Measurements from ENCODE around the gene CLK4. TPM values are rescaled to one million over a fixed set of nuclear protein-coding genes. Genes with fewer than 3 reads are reported as not detected.

CLK4 gene
- total RNA-seq, 1 experiment from 2014 or later: 27.7 TPM

- no peaks in the 10 kb centered on the region for H3K27me3 ChIP-seq (ENCODE audit: low read length)
- H3K4me2 ChIP-seq (ENCODE audit: low read depth, low read length, poor library complexity, severe bottlenecking): peak overlapping the region; percentile 69
- peaks cover 7% of the 10 kb centered on the region; the same call in 1 of the 2 replicates for H4K20me1 ChIP-seq (ENCODE audit: insufficient read depth, low read depth, low read length)
- H3K4me3 ChIP-seq (ENCODE audit: low read length): peak overlapping the region; percentile 62; the same call in 1 of the 2 replicates
- peaks cover 46% of the 10 kb centered on the region for H3K79me2 ChIP-seq (ENCODE audit: low read length)
- no peak for DNase-seq
- H2AFZ ChIP-seq (ENCODE audit: low read length): peak overlapping the region; percentile 92; the same call in 1 of the 2 replicates
- H3K9me2 ChIP-seq (replicated peaks; ENCODE audit: insufficient read depth, low read length): no peaks in the 10 kb centered on the region
- peak overlapping the region; percentile 61 for H3K9ac ChIP-seq (ENCODE audit: low read length)
- H3K36me3 ChIP-seq (ENCODE audit: insufficient read depth, low read length): peaks cover 10% of the 10 kb centered on the region
- H3K27ac ChIP-seq (ENCODE audit: low read length): no peak overlapping the region
- no peaks in the 10 kb centered on the region for H3K9me3 ChIP-seq (ENCODE audit: low read length)
- peaks cover 44% of the 10 kb centered on the region for H3K4me1 ChIP-seq (ENCODE audit: low read length)
Observed at GRCh38 chr5:178627259-178627598, 379 bp upstream of the CLK4 start.

DNA sequence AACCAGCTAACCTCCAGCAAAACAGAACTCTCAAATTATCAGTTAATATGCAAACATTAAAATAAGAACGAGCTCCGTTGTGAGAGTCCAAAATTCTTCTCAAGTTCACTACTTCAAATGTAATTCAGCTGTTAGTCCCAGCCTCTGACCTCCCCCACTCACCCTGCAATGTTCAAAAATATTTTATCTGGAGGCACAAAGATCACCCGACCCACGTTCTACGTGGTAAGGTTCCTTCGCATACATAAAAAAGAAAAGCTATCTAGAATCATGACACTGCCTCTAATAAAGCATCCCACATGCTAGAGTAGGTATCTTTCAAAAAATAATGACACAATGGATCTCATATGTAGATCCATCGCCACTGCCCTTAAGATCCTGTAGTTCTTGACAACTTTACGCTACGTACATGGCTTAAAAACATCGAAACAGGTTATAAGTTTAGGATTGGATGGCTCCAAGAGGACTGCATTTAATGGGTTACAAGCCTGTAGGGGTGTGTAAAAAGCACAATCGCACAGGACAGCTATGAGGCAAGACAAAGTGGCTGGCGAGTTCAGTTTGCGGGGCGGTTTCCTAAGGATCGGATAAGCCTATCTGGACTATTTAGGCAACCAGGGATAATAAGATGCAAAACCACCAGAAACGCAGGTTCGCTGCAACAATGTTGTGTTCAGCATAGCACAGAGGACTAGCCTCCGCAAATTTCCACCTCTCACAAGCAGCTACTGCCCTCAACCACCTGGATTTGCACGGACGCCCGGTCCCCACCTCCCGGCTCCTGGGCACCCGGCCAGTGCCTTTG, 969 bp downstream of the CLK4 start:
- H3K27me3 ChIP-seq (ENCODE audit: low read length): no peaks in the 10 kb centered on the region
- H2AFZ ChIP-seq (ENCODE audit: low read length): peak overlapping the region; percentile 88; the same call in 1 of the 2 replicates
- peaks cover 38% of the 10 kb centered on the region for H3K4me1 ChIP-seq (ENCODE audit: low read length)
- H3K9ac ChIP-seq (ENCODE audit: low read length): peak overlapping the region; percentile 95
- peak overlapping the region; percentile 50 for H3K27ac ChIP-seq (ENCODE audit: low read length)
- peaks cover 24% of the 10 kb centered on the region for H3K36me3 ChIP-seq (ENCODE audit: insufficient read depth, low read length)
- peak overlapping the region; percentile 95 for H3K4me2 ChIP-seq (ENCODE audit: low read depth, low read length, poor library complexity, severe bottlenecking)
- DNase-seq: peak; percentile 64
- no peaks in the 10 kb centered on the region for H3K9me2 ChIP-seq (replicated peaks; ENCODE audit: insufficient read depth, low read length)
- H3K79me2 ChIP-seq (ENCODE audit: low read length): peaks cover 58% of the 10 kb centered on the region
- H3K9me3 ChIP-seq (ENCODE audit: low read length): no peaks in the 10 kb centered on the region
- peak overlapping the region; percentile 100 for H3K4me3 ChIP-seq (ENCODE audit: low read length)
- H4K20me1 ChIP-seq (ENCODE audit: insufficient read depth, low read depth, low read length): peaks cover 7% of the 10 kb centered on the region; the same call in 1 of the 2 replicates

DNA sequence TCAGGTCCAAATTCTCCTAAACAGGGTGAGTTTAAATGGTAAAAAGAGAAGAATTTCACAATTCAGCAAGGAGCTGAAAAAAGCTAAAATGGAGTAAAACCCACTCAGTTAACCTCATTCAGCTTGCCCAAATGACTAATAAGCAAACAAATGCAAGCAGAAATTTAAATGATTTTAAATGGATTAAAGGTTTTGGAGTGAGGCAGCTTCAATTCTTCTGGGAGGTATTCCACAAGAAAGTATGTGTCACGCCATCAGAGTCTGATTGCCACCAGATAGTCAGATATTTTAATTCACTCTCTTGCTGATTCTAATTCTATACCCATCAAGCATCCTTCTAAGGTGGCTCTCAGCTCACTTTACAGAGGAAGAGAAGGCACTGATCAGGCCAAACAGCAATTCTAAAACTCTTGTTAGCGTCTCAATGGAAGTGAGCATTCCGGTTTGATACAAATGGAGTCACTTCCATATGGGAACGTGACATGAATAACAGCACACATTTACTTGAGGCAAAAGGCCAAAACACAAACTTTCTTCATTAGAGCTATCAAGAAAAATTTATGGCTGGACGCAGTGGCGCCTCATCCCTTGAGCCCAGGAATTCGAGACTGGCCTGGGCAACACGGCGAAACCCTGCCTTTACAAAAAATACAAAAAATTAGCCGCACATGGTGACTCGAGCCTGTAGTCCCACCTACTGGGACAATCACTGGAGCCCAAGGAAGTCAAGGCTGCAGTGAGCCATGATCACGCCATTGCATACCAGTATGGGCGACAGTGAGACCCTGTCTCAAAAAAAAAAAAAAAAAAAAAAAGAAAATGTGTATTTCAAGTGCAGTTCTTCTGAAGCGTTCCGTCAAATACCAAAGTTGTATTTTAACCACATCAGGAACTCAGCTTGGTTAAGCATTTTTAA, 2.0 kb downstream of the CLK4 start:
- Histone ChIP-seq H4K20me1 (ENCODE audit: insufficient read depth, low read depth, low read length) (peaks cover 7% of the 10 kb centered on the region; the same call in 1 of the 2 replicates), H3K9ac (ENCODE audit: low read length) (peak overlapping the region; percentile 95), H3K4me1 (ENCODE audit: low read length) (peaks cover 34% of the 10 kb centered on the region), H3K9me3 (ENCODE audit: low read length) (no peaks in the 10 kb centered on the region), H3K9me2 (replicated peaks; ENCODE audit: insufficient read depth, low read length) (no peaks in the 10 kb centered on the region), H3K79me2 (ENCODE audit: low read length) (peaks cover 68% of the 10 kb centered on the region), H3K4me2 (ENCODE audit: low read depth, low read length, poor library complexity, severe bottlenecking) (peak overlapping the region; percentile 95), H3K27me3 (ENCODE audit: low read length) (no peaks in the 10 kb centered on the region), H3K27ac (ENCODE audit: low read length) (peak overlapping the region; percentile 50; the same call in 1 of the 2 replicates), H2AFZ (ENCODE audit: low read length) (no peak overlapping the region), H3K36me3 (ENCODE audit: insufficient read depth, low read length) (peaks cover 33% of the 10 kb centered on the region), H3K4me3 (ENCODE audit: low read length) (peak overlapping the region; percentile 100)
- peak; percentile 47 for DNase-seq

GRCh38 chr5:178622679-178623247, 4.1 kb downstream of the CLK4 start:
- peaks cover 7% of the 10 kb centered on the region; the same call in 1 of the 2 replicates for H4K20me1 ChIP-seq (ENCODE audit: insufficient read depth, low read depth, low read length)
- H3K9ac ChIP-seq (ENCODE audit: low read length): no peak overlapping the region
- H3K9me3 ChIP-seq (ENCODE audit: low read length): no peaks in the 10 kb centered on the region
- peaks cover 78% of the 10 kb centered on the region for H3K79me2 ChIP-seq (ENCODE audit: low read length)
- no peaks in the 10 kb centered on the region for H3K27me3 ChIP-seq (ENCODE audit: low read length)
- peaks cover 51% of the 10 kb centered on the region for H3K36me3 ChIP-seq (ENCODE audit: insufficient read depth, low read length)
- no peak overlapping the region for H2AFZ ChIP-seq (ENCODE audit: low read length)
- no peak overlapping the region for H3K4me2 ChIP-seq (ENCODE audit: low read depth, low read length, poor library complexity, severe bottlenecking)
- DNase-seq: no peak
- H3K4me1 ChIP-seq (ENCODE audit: low read length): peaks cover 23% of the 10 kb centered on the region
- H3K9me2 ChIP-seq (replicated peaks; ENCODE audit: insufficient read depth, low read length): no peaks in the 10 kb centered on the region
- H3K27ac ChIP-seq (ENCODE audit: low read length): no peak overlapping the region
- H3K4me3 ChIP-seq (ENCODE audit: low read length): no peak overlapping the region

DNA sequence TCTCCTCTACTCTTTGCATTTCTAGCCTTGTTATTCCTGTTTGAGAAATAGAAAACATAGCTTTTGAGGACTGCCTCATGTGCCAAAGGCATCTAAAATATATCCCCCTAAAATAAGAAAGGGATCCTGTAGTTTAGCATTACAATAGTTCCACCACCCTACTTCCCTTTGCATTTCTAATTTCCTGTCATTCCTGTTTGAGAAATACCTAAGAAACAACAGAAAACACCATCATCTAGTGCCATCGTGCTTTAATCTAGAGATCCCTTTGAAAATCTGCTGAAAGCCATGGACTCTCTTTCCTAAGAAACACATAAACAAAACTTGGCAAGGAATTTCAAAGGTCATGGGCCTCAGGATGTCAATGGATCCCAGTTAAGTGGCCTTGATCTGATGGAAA, 7.5 kb downstream of the CLK4 start:
- H3K9me2 ChIP-seq (replicated peaks; ENCODE audit: insufficient read depth, low read length): no peaks in the 10 kb centered on the region
- no peak overlapping the region for H2AFZ ChIP-seq (ENCODE audit: low read length)
- H3K4me2 ChIP-seq (ENCODE audit: low read depth, low read length, poor library complexity, severe bottlenecking): no peak overlapping the region
- H3K9ac ChIP-seq (ENCODE audit: low read length): no peak overlapping the region
- DNase-seq: no peak
- H3K36me3 ChIP-seq (ENCODE audit: insufficient read depth, low read length): peaks cover 80% of the 10 kb centered on the region
- peaks cover 67% of the 10 kb centered on the region for H3K79me2 ChIP-seq (ENCODE audit: low read length)
- H3K27me3 ChIP-seq (ENCODE audit: low read length): no peaks in the 10 kb centered on the region
- H3K4me3 ChIP-seq (ENCODE audit: low read length): no peak overlapping the region
- peaks cover 7% of the 10 kb centered on the region for H3K4me1 ChIP-seq (ENCODE audit: low read length)
- H4K20me1 ChIP-seq (ENCODE audit: insufficient read depth, low read depth, low read length): no peaks in the 10 kb centered on the region
- H3K27ac ChIP-seq (ENCODE audit: low read length): no peak overlapping the region
- H3K9me3 ChIP-seq (ENCODE audit: low read length): no peaks in the 10 kb centered on the region

DNA sequence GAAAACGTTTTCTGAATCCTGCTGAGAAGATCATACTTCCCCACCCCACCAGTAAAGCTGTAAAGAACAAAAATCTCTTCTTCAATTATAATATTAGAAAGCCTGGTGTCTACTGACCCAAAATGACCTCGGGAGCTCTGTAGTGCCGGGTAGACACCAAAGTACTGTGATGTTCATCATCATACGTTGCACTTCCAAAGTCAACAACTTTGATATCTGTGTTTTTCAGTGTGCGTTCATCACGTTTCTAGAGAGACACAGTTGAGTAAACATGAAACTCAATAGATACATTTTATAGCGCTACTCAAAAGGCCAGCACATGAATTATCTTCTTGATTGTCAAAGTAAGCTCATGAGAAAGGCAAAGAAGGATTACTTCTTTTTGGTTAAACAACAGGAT, 14.6 kb downstream of the CLK4 start:
- Histone ChIP-seq H3K27ac (ENCODE audit: low read length) (no peak overlapping the region), H3K4me1 (ENCODE audit: low read length) (no peaks in the 10 kb centered on the region), H3K27me3 (ENCODE audit: low read length) (no peaks in the 10 kb centered on the region), H3K4me3 (ENCODE audit: low read length) (no peak overlapping the region), H3K9me2 (replicated peaks; ENCODE audit: insufficient read depth, low read length) (no peaks in the 10 kb centered on the region), H3K79me2 (ENCODE audit: low read length) (peaks cover 39% of the 10 kb centered on the region), H2AFZ (ENCODE audit: low read length) (no peak overlapping the region), H4K20me1 (ENCODE audit: insufficient read depth, low read depth, low read length) (no peaks in the 10 kb centered on the region), H3K36me3 (ENCODE audit: insufficient read depth, low read length) (peaks cover 81% of the 10 kb centered on the region), H3K9ac (ENCODE audit: low read length) (no peak overlapping the region), H3K4me2 (ENCODE audit: low read depth, low read length, poor library complexity, severe bottlenecking) (no peak overlapping the region), H3K9me3 (ENCODE audit: low read length) (no peaks in the 10 kb centered on the region)
- DNase-seq: no peak

GRCh38 chr5:178606269-178606668, 20.6 kb downstream of the CLK4 start:
- Histone ChIP-seq H3K27ac (ENCODE audit: low read length) (no peak overlapping the region), H3K9me3 (ENCODE audit: low read length) (no peaks in the 10 kb centered on the region), H3K27me3 (ENCODE audit: low read length) (no peaks in the 10 kb centered on the region), H3K4me3 (ENCODE audit: low read length) (no peak overlapping the region), H3K4me1 (ENCODE audit: low read length) (no peaks in the 10 kb centered on the region), H3K9ac (ENCODE audit: low read length) (no peak overlapping the region), H3K4me2 (ENCODE audit: low read depth, low read length, poor library complexity, severe bottlenecking) (no peak overlapping the region), H2AFZ (ENCODE audit: low read length) (no peak overlapping the region), H3K79me2 (ENCODE audit: low read length) (peaks cover 9% of the 10 kb centered on the region), H3K9me2 (replicated peaks; ENCODE audit: insufficient read depth, low read length) (no peaks in the 10 kb centered on the region), H3K36me3 (ENCODE audit: insufficient read depth, low read length) (peaks cover 82% of the 10 kb centered on the region), H4K20me1 (ENCODE audit: insufficient read depth, low read depth, low read length) (no peaks in the 10 kb centered on the region)
- DNase-seq: no peak

GRCh38 chr5:178605788-178606187, 21.1 kb downstream of the CLK4 start:
- no peaks in the 10 kb centered on the region for H4K20me1 ChIP-seq (ENCODE audit: insufficient read depth, low read depth, low read length)
- H2AFZ ChIP-seq (ENCODE audit: low read length): no peak overlapping the region
- H3K9ac ChIP-seq (ENCODE audit: low read length): no peak overlapping the region

More at GRCh38 chr5:178605788-178606187, 21.1 kb downstream of the CLK4 start:
- no peaks in the 10 kb centered on the region for H3K9me2 ChIP-seq (replicated peaks; ENCODE audit: insufficient read depth, low read length)
- H3K36me3 ChIP-seq (ENCODE audit: insufficient read depth, low read length): peaks cover 82% of the 10 kb centered on the region
- no peak overlapping the region for H3K4me3 ChIP-seq (ENCODE audit: low read length)
- no peak overlapping the region for H3K27ac ChIP-seq (ENCODE audit: low read length)
- H3K4me1 ChIP-seq (ENCODE audit: low read length): no peaks in the 10 kb centered on the region
- H3K27me3 ChIP-seq (ENCODE audit: low read length): no peaks in the 10 kb centered on the region
- no peak overlapping the region for H3K4me2 ChIP-seq (ENCODE audit: low read depth, low read length, poor library complexity, severe bottlenecking)
- no peak for DNase-seq
- H3K9me3 ChIP-seq (ENCODE audit: low read length): no peaks in the 10 kb centered on the region
- H3K79me2 ChIP-seq (ENCODE audit: low read length): peaks cover 6% of the 10 kb centered on the region; the same call in 1 of the 2 replicates

Data from Karpas-422 (cell line).